NCI-H1048 (cell line): ENCODE data around the gene SYNDIG1.

Experiments used
- DNase-seq: peaks from one replicate; lab custom pipeline; 2025; lab: John Stamatoyannopoulos, UW

Gene SYNDIG1

GRCh38 chr20:24472426-24472825 lies 3.0 kb downstream of the SYNDIG1 start:
- DNase-seq: no peak

GRCh38 chr20:24473435-24474223 lies 4.2 kb downstream of the SYNDIG1 start:
- DNase-seq: no peak

- DNase-seq: no peak
Observed at GRCh38 chr20:24477831-24478547, 8.6 kb downstream of the SYNDIG1 start.

- DNase-seq: no peak
Observed at GRCh38 chr20:24478584-24478983, 9.2 kb downstream of the SYNDIG1 start.

- no peak for DNase-seq
Observed at GRCh38 chr20:24479106-24479505, 9.7 kb downstream of the SYNDIG1 start.

GRCh38 chr20:24479595-24479994 lies 10.2 kb downstream of the SYNDIG1 start:
- no peak for DNase-seq

DNA sequence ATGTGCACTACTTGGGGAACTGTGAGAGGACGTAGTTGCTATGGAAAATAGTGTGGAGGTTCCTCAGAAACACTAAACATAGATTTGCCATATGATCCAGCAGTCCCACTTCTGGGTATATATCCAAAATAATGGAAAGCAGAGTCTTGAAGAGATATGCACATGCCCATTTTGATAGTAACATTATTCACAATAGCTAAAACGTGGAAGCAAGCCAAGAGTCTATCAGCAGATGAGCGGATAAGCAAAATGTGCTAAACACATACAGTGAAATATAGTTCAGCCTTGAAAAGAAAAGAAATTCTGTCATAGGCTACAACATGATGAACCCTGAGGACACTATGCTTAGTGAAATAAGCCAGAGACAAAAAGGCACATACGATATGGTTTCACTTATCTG lies 11.1 kb downstream of the SYNDIG1 start:
- no peak for DNase-seq

DNA sequence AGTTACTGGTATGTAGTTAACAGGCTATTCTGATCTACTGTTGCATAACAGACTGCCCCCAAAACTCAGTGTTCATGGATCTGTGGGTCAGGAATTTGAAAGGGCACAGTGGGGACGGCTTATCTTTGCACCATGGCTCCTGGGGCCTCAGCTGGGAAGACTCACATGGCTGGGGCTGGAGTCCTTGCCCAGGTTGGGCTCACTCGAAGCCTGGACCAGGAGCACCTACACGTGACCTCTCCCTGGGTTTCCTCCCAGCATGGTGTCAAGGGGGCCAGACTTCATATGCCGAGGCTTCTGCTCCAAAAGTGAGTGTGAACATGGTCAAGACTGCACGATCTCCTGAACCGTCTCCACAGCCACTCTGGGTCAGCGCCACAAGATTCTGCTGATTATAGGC lies 11.7 kb downstream of the SYNDIG1 start:
- DNase-seq: no peak

- no peak for DNase-seq
Observed at GRCh38 chr20:24483435-24484080, 14.1 kb downstream of the SYNDIG1 start.

- DNase-seq: no peak
Observed at GRCh38 chr20:24484081-24484450, 14.6 kb downstream of the SYNDIG1 start.

GRCh38 chr20:24485981-24486380 lies 16.6 kb downstream of the SYNDIG1 start:
- no peak for DNase-seq

- no peak for DNase-seq
Observed at GRCh38 chr20:24487240-24487639, 17.8 kb downstream of the SYNDIG1 start.

- DNase-seq: no peak
Observed at GRCh38 chr20:24487648-24488047, 18.2 kb downstream of the SYNDIG1 start.

DNA sequence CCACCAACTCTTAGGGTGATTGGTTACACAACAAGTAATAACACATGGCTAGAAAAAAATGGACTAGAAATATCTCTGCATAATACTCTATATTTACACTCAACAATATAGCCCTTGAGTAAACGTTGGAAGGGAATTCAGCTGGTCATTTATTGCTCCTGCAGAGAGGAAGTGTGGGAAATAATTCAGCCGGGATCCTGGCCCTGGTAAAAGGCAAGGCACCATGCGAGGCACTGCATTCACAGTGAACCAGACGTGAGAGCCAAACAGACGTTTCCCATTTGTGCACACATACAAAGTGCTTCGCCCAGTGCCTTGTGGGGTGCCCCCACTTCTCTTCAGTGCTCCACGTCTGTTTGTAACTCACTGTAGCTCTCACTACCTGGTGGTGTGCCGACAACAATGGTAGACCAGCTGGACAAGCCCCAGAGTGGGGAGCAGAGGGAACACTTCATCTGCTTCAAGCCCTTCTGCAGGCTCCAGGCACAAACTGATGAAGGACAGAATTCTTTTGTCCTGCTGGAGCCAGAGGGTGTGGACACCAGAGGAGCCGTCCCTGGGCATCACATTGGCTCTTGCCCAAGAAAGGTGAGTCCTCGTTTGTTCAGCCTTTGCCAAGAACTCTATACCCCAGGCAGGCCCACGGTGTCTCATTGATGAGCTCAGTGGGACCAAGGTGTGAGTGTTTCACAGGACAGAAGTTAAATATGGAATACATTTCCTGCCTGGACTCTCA lies 18.8 kb downstream of the SYNDIG1 start:
- no peak for DNase-seq

- no peak for DNase-seq
Observed at GRCh38 chr20:24488800-24489175, 19.4 kb downstream of the SYNDIG1 start.

DNA sequence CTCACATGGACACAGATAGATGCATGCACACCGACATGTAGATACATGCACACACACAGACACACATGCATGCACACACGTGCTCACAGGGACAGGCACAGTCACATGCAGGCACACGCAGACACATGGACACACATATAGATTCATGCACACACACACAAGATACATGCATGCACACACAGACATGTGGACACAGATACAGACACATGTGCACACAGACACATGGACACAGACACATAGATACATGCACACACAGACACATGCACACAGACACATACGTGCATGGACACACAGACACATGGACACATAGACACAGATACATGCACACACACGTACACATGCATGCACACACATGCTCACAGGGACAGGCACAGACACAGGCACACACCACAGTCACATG lies 19.8 kb downstream of the SYNDIG1 start:
- no peak for DNase-seq

DNA sequence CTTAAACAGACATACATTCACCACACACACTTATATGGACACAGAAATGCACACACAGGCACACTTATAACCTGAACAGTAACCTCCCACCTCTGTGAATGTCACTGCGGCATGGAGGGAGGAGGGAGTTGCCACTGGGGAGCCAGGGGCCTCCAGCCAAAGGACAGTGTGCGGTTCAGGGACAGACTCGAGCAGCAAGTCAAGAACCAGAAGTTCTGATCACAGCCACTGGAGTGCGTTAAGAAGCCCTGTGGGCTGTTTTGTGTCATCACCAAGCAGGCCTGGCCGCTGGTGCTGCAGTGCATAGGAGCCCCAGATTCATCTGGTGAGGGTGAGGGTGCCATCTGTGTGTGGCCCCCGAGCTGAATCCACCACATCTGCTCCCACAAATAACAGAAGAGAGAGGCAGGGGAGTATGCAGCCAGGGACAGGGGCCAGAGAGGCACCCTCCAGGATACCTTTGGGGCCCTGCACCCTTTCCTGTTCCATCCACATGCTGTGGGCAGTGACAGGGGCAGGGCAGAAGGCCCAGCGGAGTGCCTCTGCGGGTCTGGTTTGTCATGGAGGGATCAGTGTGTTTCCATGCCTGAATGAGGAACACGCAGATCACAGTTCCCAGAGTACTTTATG lies 20.3 kb downstream of the SYNDIG1 start:
- DNase-seq: no peak

DNA sequence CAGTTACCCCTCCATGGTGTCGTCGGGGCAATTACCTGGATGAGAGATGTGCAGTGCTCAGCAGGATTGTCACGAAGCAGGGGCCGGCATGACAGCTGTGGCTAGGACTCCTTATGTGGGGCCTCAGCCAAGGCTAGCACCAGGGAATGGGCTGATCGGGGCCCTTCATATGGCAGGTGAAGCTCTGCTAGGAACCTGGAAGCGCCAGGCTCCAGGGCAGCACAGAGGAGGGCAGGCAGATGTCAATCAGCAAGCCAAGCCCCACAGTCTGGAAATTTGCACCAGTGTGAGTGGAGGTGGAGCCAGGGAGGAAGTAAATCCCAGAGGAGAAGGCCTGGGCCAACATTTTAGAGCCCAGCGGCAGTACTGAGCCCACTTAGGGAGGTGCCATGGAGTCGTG lies 21.2 kb downstream of the SYNDIG1 start:
- no peak for DNase-seq

DNA sequence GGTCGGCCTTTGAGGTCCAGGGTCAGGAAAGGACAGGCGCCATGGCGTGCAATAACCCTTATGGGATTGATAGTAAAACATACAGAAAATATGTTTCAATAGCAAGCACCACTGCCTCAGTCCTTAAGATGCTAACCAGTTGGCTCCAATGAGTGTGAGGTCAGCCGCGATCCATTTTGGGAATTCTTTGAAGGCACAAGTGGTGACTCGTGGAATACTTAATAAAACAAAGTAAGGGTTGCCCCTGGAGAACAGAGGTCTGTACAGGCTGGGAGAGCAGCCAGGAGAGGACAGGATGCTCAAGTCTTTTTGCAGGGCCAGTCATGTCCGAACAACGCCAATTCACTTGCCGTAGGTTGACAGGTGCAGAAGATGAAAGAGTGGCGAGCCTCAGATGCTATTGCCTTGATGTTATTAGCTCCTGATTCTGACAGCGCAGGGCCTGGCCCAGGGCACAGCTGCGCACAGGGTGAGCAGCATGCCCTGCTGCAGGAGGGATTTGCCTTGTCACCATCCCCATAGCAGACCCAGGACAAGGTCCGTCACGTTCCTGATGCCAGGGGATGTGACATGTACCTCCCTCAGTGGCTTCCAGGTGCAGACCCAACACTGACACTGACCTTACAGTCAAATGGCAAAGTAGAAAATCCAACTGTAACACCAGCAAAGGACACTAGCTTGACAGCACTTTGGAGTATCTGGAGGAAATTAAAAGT lies 21.8 kb downstream of the SYNDIG1 start:
- no peak for DNase-seq

DNA sequence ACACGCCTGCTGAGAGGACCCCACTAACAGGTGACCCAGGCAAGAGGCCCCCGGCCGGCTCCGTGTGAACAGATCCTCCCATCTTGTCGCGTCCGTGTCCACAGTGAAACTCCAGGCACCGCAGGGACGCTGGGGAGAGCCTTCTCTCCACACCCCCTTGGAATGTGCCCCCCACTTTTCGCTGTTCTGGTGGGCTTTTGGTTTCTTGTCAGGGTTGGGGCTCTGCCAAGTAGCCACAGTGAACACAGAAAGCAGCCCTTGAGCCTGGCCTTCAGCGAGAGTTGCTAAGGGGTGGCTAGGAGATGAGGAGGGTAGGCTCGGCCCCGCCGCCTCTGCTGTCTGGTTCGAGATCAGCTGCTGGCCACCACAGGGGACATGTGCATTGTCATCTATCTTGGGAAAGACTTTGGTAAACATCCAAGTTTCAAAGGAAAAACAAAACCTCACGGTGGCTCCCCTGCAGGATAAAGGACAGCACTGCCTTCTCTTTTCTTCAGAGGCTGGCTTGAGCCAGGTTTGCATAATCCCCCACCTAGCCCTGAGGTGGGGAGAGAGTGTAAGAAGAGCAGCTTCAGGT lies 22.7 kb downstream of the SYNDIG1 start:
- no peak for DNase-seq

DNA sequence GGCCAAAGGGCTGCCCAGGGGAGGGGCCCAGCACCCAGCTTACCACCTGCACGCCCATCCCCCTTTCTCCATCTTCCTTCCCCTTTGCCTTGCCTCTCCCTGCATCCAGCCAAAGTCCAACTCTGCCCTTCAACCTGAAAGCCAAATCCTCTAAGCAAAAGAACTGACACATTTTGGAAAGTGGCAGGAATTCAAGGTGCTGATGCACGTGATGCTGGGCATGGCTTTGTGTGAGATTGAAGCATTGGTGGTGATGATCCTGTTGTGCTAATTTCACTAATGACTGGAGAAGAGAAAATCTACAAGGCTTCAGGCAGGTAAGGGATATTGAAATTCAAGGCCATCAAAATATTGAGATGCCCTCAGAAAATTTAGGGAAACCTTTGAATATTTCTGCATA lies 23.3 kb downstream of the SYNDIG1 start:
- DNase-seq: no peak
